ENCODE results near the gene P2RY14. TPM values are rescaled to one million over a fixed set of nuclear protein-coding genes. Genes with fewer than 3 reads are reported as not detected.

Gene P2RY14
- total and polyA plus RNA-seq, 4 donors: 0.97 to 2.8 (median 1.4) TPM

DNA sequence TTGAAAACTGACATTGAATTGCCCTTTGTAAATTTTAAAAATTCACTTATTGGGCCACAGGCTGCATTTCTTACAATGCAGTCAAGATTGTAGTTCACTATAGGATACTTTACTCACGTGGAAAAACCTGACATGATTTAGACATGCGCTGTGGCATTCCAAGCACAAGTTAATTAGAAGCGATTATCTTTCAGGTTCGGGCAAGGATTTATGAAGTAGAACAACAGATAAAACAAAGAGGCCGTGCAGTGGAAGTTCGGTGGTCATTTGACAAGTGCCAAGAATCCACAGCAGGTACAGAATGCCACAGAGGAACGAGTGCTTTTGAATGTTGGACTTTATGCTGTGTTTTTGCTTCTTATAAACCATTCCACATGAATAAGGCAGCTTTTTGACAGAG, 113.1 kb downstream of the P2RY14 start:
- intact Hi-C loops (cut with DNase I): loop anchor here (5.0 kb wide), 2 partner anchors 62 to 117 kb away; no protein-coding TSS in a partner anchor
- H3K4me1 ChIP-seq (ENCODE audit: control insufficient read depth in 1 of 2, insufficient read depth in 2 of 2, low read length in 2 of 2): no peaks in the 10 kb centered on the region
- no peak for DNase-seq
- 79% methylated on average over 7 of the region's 7 CpGs for WGBS, 2 donors
- no peaks in the 10 kb centered on the region for H3K36me3 ChIP-seq (ENCODE audit: control insufficient read depth in 1 of 2, insufficient read depth in 2 of 2, low read length in 1 of 2)
- no peak overlapping the region for H3K4me3 ChIP-seq (ENCODE audit: low read length in 2 of 2)
- H3K27me3 ChIP-seq (ENCODE audit: control insufficient read depth in 1 of 2, insufficient read depth in 2 of 2, low read length in 1 of 2): no peaks in the 10 kb centered on the region
- H3K27ac ChIP-seq (ENCODE audit: low read depth in 1 of 2, low read length in 2 of 2): no peak overlapping the region
- no peak for ATAC-seq (ENCODE audit: low FRiP score)
- no peaks in the 10 kb centered on the region for H3K9me3 ChIP-seq (ENCODE audit: control insufficient read depth, low read length)

Other genes starting within 250 kb of the P2RY14 start
- 1 to 10 TPM; 1.1 to 2.3 TPM for gene MED12L, start 192.9 kb downstream of the P2RY14 start, total RNA-seq
- gene MED12L, start 192.9 kb downstream of the P2RY14 start, polyA plus RNA-seq: not detected
- 1 to 10 TPM in 1 of 2 donors, under 1 TPM in 1; 0.96 to 1.2 TPM for gene GPR171, start 75.3 kb downstream of the P2RY14 start, total RNA-seq
- gene GPR171, start 75.3 kb downstream of the P2RY14 start, polyA plus RNA-seq: 1 to 10 TPM in 1 of 2 donors, not detected in 1; 1.0 TPM
- not detected for gene GPR87, start 38.3 kb upstream of the P2RY14 start, total RNA-seq
- not detected for gene GPR87, start 38.3 kb upstream of the P2RY14 start, polyA plus RNA-seq
- gene P2RY13, start 51.0 kb upstream of the P2RY14 start, total RNA-seq: 1 to 10 TPM; 2.6 to 2.7 TPM
- 1 to 10 TPM in 1 of 2 donors, under 1 TPM in 1; 0.51 to 3.3 TPM for gene P2RY13, start 51.0 kb upstream of the P2RY14 start, polyA plus RNA-seq
- 1 to 10 TPM; 1.9 to 3.6 TPM for gene P2RY12, start 106.2 kb upstream of the P2RY14 start, total RNA-seq
- gene P2RY12, start 106.2 kb upstream of the P2RY14 start, polyA plus RNA-seq: 1 to 10 TPM in 1 of 2 donors, under 1 TPM in 1; 0.87 to 5.1 TPM
- 1 to 10 TPM; 2.2 to 7.7 TPM for gene IGSF10, start 182.5 kb upstream of the P2RY14 start, total RNA-seq
- 1 to 10 TPM; 2.3 to 2.9 TPM for gene IGSF10, start 182.5 kb upstream of the P2RY14 start, polyA plus RNA-seq